Activated B cell treated with CpG ODN at 0.5 μM for 24 hours (primary cell): ENCODE results near the gene PLCB4. TPM values are rescaled to one million over a fixed set of nuclear protein-coding genes. Genes with fewer than 3 reads are reported as not detected.

Experiments used
- ATAC-seq: fragments of 200-7000 bp; cut with Tn5 transposase; one replicate; pipeline ENCODE4 v1.10.0; 2021; ENCODE audit warnings: low read depth, mild to moderate bottlenecking, moderate library complexity
- CTCF ChIA-PET: fragments of 350-600 bp; sonication (Branson Sonifier 250); formaldehyde crosslinking; loops from one replicate; lab custom pipeline; 2021; ENCODE audit warnings: antibody characterized with exemption; lab: Charles Lee
- POLR2A ChIA-PET: fragments of 350-600 bp; sonication (Branson Sonifier 250); formaldehyde crosslinking; loops from one replicate; lab custom pipeline; 2021; ENCODE audit warnings: antibody characterized with exemption; lab: Charles Lee
- DNase-seq: peaks from one replicate; pipeline ENCODE4 v3.0.0; 2022
- H3K27ac Mint-ChIP-seq: one replicate; pipeline ENCODE4 v1.8.0; 2020; ENCODE audit warnings: mixed read lengths
- H3K27me3 Mint-ChIP-seq: one replicate; pipeline ENCODE4 v1.8.0; 2021; ENCODE audit warnings: mixed read lengths
- H3K36me3 Mint-ChIP-seq: one replicate; pipeline ENCODE4 v1.8.0; 2021; ENCODE audit warnings: low read depth, mixed read lengths
- H3K4me1 Mint-ChIP-seq: one replicate; pipeline ENCODE4 v1.8.0; 2021; ENCODE audit warnings: mixed read lengths
- H3K4me3 Mint-ChIP-seq: one replicate; pipeline ENCODE4 v1.8.0; 2020; ENCODE audit warnings: mild to moderate bottlenecking, mixed read lengths
- H3K9me3 Mint-ChIP-seq: one replicate; pipeline ENCODE4 v1.8.0; 2020; ENCODE audit warnings: mixed read lengths
- CTCF ChIP-seq: fragments of 200-600 bp; IDR thresholded peaks from one replicate; pipeline ENCODE4 v1.8.0; 2022; ENCODE audit warnings: antibody characterized with exemption, mild to moderate bottlenecking
- intact Hi-C: fragments of 100-400 bp; cut with micrococcal nuclease; formaldehyde crosslinking; loops from one replicate; pipeline ENCODE4 v1.15.1; 2024
- total RNA-seq: library from RNA; stranded (reverse); gene quantifications from 2 replicates; pipeline ENCODE4 v1.2.3, GENCODE V29; 2022

The PLCB4 gene
- total RNA-seq, 1 donor from 2014 or later = not detected

- no peaks in the 10 kb centered on the region for H3K4me1 Mint-ChIP-seq
- no peaks in the 10 kb centered on the region for H3K9me3 Mint-ChIP-seq
- H3K4me3 Mint-ChIP-seq = no peak overlapping the region
- ATAC-seq (no peak), DNase-seq (no peak)
- no peak for TF ChIP-seq CTCF
- H3K27me3 Mint-ChIP-seq = no peaks in the 10 kb centered on the region
- intact Hi-C loops = no loop called here
- CTCF ChIA-PET = no interaction called here
- H3K27ac Mint-ChIP-seq = no peak overlapping the region
- no peaks in the 10 kb centered on the region for H3K36me3 Mint-ChIP-seq
- POLR2A ChIA-PET = no interaction called here
These were observed 320.5 kb downstream of the PLCB4 start for GRCh38 chr20:9389346-9389745.

DNA sequence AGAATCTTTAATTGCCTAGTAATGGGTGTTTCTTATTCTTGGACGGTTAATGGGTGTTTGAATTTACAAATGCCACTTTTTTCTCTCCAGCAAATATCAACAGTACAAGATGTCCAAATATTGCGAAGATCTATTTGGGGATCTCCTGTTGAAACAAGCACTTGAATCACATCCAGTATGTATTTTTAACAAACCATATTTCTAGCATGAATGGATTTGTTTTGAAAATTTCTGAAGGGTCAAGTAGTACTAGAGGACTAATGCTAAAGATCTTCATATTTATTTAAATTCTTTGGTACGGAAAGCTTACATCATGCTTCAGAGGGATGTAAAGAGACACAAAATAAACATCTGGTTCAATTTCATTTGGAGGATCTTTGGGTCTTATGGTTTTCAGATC is 321.6 kb downstream of the PLCB4 start:
- no peak overlapping the region for H3K4me3 Mint-ChIP-seq
- H3K36me3 Mint-ChIP-seq = no peaks in the 10 kb centered on the region
- intact Hi-C loops = no loop called here
- ChIA-PET CTCF (no interaction called here), POLR2A (no interaction called here)
- H3K4me1 Mint-ChIP-seq = no peaks in the 10 kb centered on the region
- no peaks in the 10 kb centered on the region for H3K9me3 Mint-ChIP-seq
- TF ChIP-seq CTCF = no peak
- DNase-seq (no peak), ATAC-seq (no peak)
- no peak overlapping the region for H3K27ac Mint-ChIP-seq
- no peaks in the 10 kb centered on the region for H3K27me3 Mint-ChIP-seq

GRCh38 chr20:9392892-9393857 is 324.3 kb downstream of the PLCB4 start:
- POLR2A ChIA-PET = no interaction called here
- Mint-ChIP-seq H3K9me3 (no peaks in the 10 kb centered on the region), H3K27ac (no peak overlapping the region), H3K4me1 (peaks cover 5% of the 10 kb centered on the region), H3K27me3 (no peaks in the 10 kb centered on the region), H3K4me3 (no peak overlapping the region), H3K36me3 (no peaks in the 10 kb centered on the region)
- DNase-seq (no peak), ATAC-seq (no peak)
- intact Hi-C loops = no loop called here
- CTCF ChIA-PET = no interaction called here
- TF ChIP-seq CTCF = no peak

DNA sequence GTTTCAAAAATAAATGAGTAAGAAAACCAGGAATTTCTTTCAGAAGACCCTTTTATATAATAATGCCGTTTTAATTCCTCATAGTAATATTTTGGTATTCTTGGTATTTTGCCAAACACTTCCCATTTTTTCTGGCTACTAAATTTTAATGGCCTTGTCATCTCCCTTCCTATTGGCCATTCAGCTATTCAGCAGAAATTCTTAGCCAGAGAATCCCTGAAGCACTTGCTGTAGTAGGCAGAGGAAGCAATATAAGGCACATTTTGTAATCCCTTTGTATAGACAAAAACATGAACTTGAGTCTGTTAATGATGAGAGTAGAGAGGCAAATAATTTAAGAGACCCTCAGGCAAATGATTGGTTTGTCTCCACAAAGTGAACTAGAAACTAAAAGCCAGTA is 327.1 kb downstream of the PLCB4 start:
- Mint-ChIP-seq H3K36me3 (no peaks in the 10 kb centered on the region), H3K27ac (no peak overlapping the region), H3K27me3 (no peaks in the 10 kb centered on the region), H3K9me3 (no peaks in the 10 kb centered on the region), H3K4me1 (peaks cover 5% of the 10 kb centered on the region), H3K4me3 (no peak overlapping the region)
- intact Hi-C loops = no loop called here
- POLR2A ChIA-PET = no interaction called here
- CTCF ChIA-PET = interaction anchor here (1.3 kb wide), 1 partner anchor 12 kb away, joined by 3 read pairs; no protein-coding TSS in a partner anchor
- TF ChIP-seq CTCF = no peak
- ATAC-seq (no peak), DNase-seq (no peak)

DNA sequence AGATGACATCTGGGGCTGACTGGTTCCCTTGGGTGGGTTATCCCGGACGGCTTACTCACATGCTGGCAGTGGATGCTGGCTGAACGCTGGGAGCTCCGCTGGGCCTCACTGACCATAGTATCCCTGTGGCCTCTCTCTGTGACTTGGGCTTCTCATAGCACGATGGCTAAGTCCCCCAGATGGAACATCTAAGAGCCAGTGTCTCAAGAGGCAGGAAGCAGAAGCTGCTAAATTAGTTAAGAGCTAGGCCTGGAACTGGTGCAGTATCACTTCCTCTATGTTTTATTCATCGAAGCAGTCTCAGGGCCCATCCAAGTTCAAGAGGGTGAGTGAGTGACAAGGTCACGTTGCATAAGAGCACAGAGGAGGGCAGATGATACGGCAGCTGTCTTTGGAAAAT is 329.0 kb downstream of the PLCB4 start:
- DNase-seq = no peak

More for the DNA sequence above, 329.0 kb downstream of the PLCB4 start:
- peaks cover 5% of the 10 kb centered on the region for H3K4me1 Mint-ChIP-seq
- H3K27me3 Mint-ChIP-seq = no peaks in the 10 kb centered on the region
- peak; percentile 75 for ATAC-seq
- TF ChIP-seq CTCF = no peak
- no peaks in the 10 kb centered on the region for H3K9me3 Mint-ChIP-seq
- CTCF ChIA-PET = interaction anchor here (1.8 kb wide), 1 partner anchor 10 kb away, joined by 9 read pairs; no protein-coding TSS in a partner anchor
- no peak overlapping the region for H3K4me3 Mint-ChIP-seq
- H3K27ac Mint-ChIP-seq = peak overlapping the region; percentile 13
- intact Hi-C loops = no loop called here
- H3K36me3 Mint-ChIP-seq = no peaks in the 10 kb centered on the region
- POLR2A ChIA-PET = no interaction called here
